CD14-positive monocyte (primary cell): Measurements from ENCODE around the gene PANK2. TPM values are rescaled to one million over a fixed set of nuclear protein-coding genes. Genes with fewer than 3 reads are reported as not detected.

ENCODE experiments used
- DNase-seq, 3 donors: peaks; one replicate each; pipeline ENCODE4 v3.0.0-alpha.2; 2011 to 2022
- H2AFZ ChIP-seq: 2 replicates; pipeline ENCODE4 v1.6.0; 2012; ENCODE audit warnings: mild to moderate bottlenecking, low read depth, low read length, inconsistent platforms; ENCODE audit not compliant: insufficient read depth, poor library complexity, severe bottlenecking
- H3K27ac ChIP-seq, 2 donors: 1 replicate in 1 of 2; 2 replicates in 1 of 2; pipeline ENCODE4 v1.5.1; 2012 to 2013; ENCODE audit warnings: low read length in 2 of 2, control low read depth in 1 of 2, inconsistent platforms in 1 of 2, low read depth in 1 of 2, mild to moderate bottlenecking in 1 of 2
- H3K27me3 ChIP-seq, 2 donors: one replicate each; pipeline versions ENCODE4 v1.6.0 to v1.6.1; 2011 to 2013; ENCODE audit warnings: low read length in 2 of 2; ENCODE audit not compliant: control insufficient read depth in 2 of 2, insufficient read depth in 2 of 2
- H3K36me3 ChIP-seq, 2 donors: replicated peaks in 1 of 2; 1 replicate in 1 of 2; 2 replicates in 1 of 2; pipeline versions ENCODE4 v1.5.1 to v1.6.1; 2012 to 2013; ENCODE audit warnings: low read length in 2 of 2, control low read depth in 1 of 2, inconsistent platforms in 1 of 2, mild to moderate bottlenecking in 1 of 2; ENCODE audit not compliant: insufficient read depth in 2 of 2, control insufficient read depth in 1 of 2
- H3K4me1 ChIP-seq, 2 donors: 1 replicate in 1 of 2; 2 replicates in 1 of 2; pipeline versions ENCODE4 v1.5.1 to v1.6.1; 2012 to 2013; ENCODE audit warnings: low read length in 2 of 2, control low read depth in 1 of 2, inconsistent platforms in 1 of 2, mild to moderate bottlenecking in 1 of 2, moderate library complexity in 1 of 2; ENCODE audit not compliant: insufficient read depth in 2 of 2, control insufficient read depth in 1 of 2
- H3K4me2 ChIP-seq: replicated peaks from 2 replicates; pipeline ENCODE3; 2012; ENCODE audit warnings: low read length, moderate library complexity, mild to moderate bottlenecking; ENCODE audit not compliant: poor library complexity, severe bottlenecking; ENCODE audit errors: extremely low read depth
- H3K4me3 ChIP-seq, 3 experiments: fragments of 200-600 bp in 1 of 3; sonication (generic) in 1 of 3; replicated peaks in 1 of 3; 1 replicate in 2 of 3; 2 replicates in 1 of 3; pipeline ENCODE4 v1.5.1; 2011 to 2013; ENCODE audit warnings: low read length in 3 of 3, mild to moderate bottlenecking in 3 of 3, control low read depth in 2 of 3, low read depth in 2 of 3, inconsistent platforms in 1 of 3, moderate library complexity in 1 of 3
- H3K79me2 ChIP-seq: 2 replicates; pipeline ENCODE4 v1.6.0; 2012; ENCODE audit warnings: mild to moderate bottlenecking, control low read depth, inconsistent platforms, low read length, moderate library complexity; ENCODE audit not compliant: insufficient read depth
- H3K9ac ChIP-seq: 2 replicates; pipeline ENCODE4 v1.6.0; 2017; ENCODE audit warnings: low read length, mild to moderate bottlenecking; ENCODE audit not compliant: insufficient read depth, poor library complexity, severe bottlenecking
- H3K9me3 ChIP-seq, 2 donors: replicated peaks in 1 of 2; 1 replicate in 1 of 2; 2 replicates in 1 of 2; pipeline versions ENCODE4 v1.5.1 to v1.6.1; 2012 to 2013; ENCODE audit warnings: low read length in 2 of 2, control low read depth in 1 of 2; ENCODE audit not compliant: control insufficient read depth in 1 of 2, insufficient read depth in 1 of 2
- H4K20me1 ChIP-seq: 2 replicates; pipeline ENCODE4 v1.6.0; 2012; ENCODE audit warnings: mild to moderate bottlenecking, low read length, control low read depth, moderate library complexity; ENCODE audit not compliant: insufficient read depth
- H3K27ac Mint-ChIP-seq, 7 donors: one replicate each; pipeline ENCODE4 v1.8.0; 2020; ENCODE audit warnings: mild to moderate bottlenecking in 7 of 7, mixed read lengths in 7 of 7, moderate library complexity in 6 of 7, inconsistent platforms in 2 of 7
- H3K27me3 Mint-ChIP-seq, 3 donors: one replicate each; pipeline ENCODE4 v1.8.0; 2021 to 2022; ENCODE audit warnings: low read depth in 3 of 3, mild to moderate bottlenecking in 3 of 3, mixed read lengths in 3 of 3, moderate library complexity in 3 of 3, inconsistent platforms in 1 of 3
- H3K36me3 Mint-ChIP-seq, 2 donors: one replicate each; pipeline ENCODE4 v1.8.0; 2020; ENCODE audit warnings: mixed read lengths in 2 of 2, inconsistent platforms in 1 of 2, mild to moderate bottlenecking in 1 of 2
- H3K4me1 Mint-ChIP-seq: one replicate; pipeline ENCODE4 v1.8.0; 2020; ENCODE audit warnings: mild to moderate bottlenecking, mixed read lengths
- H3K4me3 Mint-ChIP-seq, 2 donors: one replicate each; pipeline ENCODE4 v1.8.0; 2020; ENCODE audit warnings: mild to moderate bottlenecking in 2 of 2, mixed read lengths in 2 of 2, moderate library complexity in 1 of 2
- H3K9me3 Mint-ChIP-seq, 7 donors: one replicate each; pipeline ENCODE4 v1.8.0; 2020 to 2022; ENCODE audit warnings: mixed read lengths in 7 of 7, mild to moderate bottlenecking in 6 of 7, moderate library complexity in 6 of 7, inconsistent platforms in 2 of 7
- WGBS: methylation state at CpG from one replicate; pipeline ENCODE4 v1.1.5; 2013; ENCODE audit warnings: missing lambda C conversion rate; ENCODE audit not compliant: insufficient coverage; 5-methylcytosine and 5-hydroxymethylcytosine counted together
- intact Hi-C, 2 donors: fragments of 100-400 bp; cut with micrococcal nuclease; formaldehyde crosslinking; loops; one replicate each; pipeline versions ENCODE4 v1.15.0 to v1.15.1; 2023
- polyA plus RNA-seq, 3 donors: library from polyadenylated mRNA; depleted of rRNA in 1 of 3; unstranded in 2 of 3; stranded (reverse) in 1 of 3; fragments of 300-500 nt in 2 of 3; fragments of >200 nt in 1 of 3; fragmentation: Illumina TruSeq in 2 of 3; gene quantifications; 1 replicate in 2 of 3; 2 replicates in 1 of 3; pipeline ENCODE4 v1.2.3, GENCODE V29; 2012 to 2021
- TF ChIP-seq, protein P1 (sequence below): fragments of 200-600 bp; IDR thresholded peaks from one replicate; pipeline ENCODE4 v1.8.0; 2022; ENCODE audit warnings: antibody characterized with exemption, mild to moderate bottlenecking

Gene PANK2
- polyA plus RNA-seq, 3 donors: 36.8 to 65.7 (median 48.0) TPM

DNA sequence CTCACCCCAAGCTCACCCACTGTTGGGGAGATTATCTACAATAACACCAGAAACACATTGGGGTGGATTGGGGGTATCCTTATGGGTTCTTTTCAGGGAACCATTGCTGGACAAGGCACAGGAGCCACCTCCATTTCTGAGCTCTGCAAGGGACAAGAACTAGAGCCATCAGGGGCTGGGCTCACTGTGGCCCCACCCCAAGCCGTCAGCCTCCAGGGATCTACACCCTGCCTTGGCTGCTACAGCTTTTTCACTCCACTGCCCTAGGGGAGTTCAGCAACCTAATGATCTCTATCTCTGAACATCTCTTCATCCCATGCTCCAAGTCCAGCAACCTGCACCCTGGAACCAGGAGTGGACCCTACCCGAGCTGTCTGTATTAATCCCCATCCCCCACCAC, 21.4 kb upstream of the PANK2 start:
- H3K9me3 Mint-ChIP-seq: no peaks in the 10 kb centered on the region
- Histone ChIP-seq H3K4me2 (no peak overlapping the region), H3K4me3 (no peak overlapping the region), H2AFZ (no peak overlapping the region), H4K20me1 (peaks cover 78% of the 10 kb centered on the region), H3K27me3 (no peaks in the 10 kb centered on the region), H3K9ac (no peak overlapping the region), H3K79me2 (peaks cover 19% of the 10 kb centered on the region), H3K27ac (no peak overlapping the region), H3K9me3 (no peaks in the 10 kb centered on the region), H3K36me3 (peaks cover 74 to 97% of the 10 kb centered on the region in 2 donors), H3K4me1 (no peaks in the 10 kb centered on the region)
- DNase-seq: no peak
- no peak overlapping the region for H3K4me3 Mint-ChIP-seq
- peaks cover 0 to 3% (median 0%) of the 10 kb centered on the region in 3 donors for H3K27me3 Mint-ChIP-seq
- WGBS: 85% methylated on average over 2 of the region's 2 CpGs
- peak overlapping the region in 2 of 7 donors; percentile 43 to 73 for H3K27ac Mint-ChIP-seq
- TF ChIP-seq, protein P1, sequence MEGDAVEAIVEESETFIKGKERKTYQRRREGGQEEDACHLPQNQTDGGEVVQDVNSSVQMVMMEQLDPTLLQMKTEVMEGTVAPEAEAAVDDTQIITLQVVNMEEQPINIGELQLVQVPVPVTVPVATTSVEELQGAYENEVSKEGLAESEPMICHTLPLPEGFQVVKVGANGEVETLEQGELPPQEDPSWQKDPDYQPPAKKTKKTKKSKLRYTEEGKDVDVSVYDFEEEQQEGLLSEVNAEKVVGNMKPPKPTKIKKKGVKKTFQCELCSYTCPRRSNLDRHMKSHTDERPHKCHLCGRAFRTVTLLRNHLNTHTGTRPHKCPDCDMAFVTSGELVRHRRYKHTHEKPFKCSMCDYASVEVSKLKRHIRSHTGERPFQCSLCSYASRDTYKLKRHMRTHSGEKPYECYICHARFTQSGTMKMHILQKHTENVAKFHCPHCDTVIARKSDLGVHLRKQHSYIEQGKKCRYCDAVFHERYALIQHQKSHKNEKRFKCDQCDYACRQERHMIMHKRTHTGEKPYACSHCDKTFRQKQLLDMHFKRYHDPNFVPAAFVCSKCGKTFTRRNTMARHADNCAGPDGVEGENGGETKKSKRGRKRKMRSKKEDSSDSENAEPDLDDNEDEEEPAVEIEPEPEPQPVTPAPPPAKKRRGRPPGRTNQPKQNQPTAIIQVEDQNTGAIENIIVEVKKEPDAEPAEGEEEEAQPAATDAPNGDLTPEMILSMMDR: no peak
- peaks cover 64 to 98% of the 10 kb centered on the region in 2 donors for H3K36me3 Mint-ChIP-seq
- intact Hi-C loops: no loop called here
- peaks cover 4% of the 10 kb centered on the region for H3K4me1 Mint-ChIP-seq

DNA sequence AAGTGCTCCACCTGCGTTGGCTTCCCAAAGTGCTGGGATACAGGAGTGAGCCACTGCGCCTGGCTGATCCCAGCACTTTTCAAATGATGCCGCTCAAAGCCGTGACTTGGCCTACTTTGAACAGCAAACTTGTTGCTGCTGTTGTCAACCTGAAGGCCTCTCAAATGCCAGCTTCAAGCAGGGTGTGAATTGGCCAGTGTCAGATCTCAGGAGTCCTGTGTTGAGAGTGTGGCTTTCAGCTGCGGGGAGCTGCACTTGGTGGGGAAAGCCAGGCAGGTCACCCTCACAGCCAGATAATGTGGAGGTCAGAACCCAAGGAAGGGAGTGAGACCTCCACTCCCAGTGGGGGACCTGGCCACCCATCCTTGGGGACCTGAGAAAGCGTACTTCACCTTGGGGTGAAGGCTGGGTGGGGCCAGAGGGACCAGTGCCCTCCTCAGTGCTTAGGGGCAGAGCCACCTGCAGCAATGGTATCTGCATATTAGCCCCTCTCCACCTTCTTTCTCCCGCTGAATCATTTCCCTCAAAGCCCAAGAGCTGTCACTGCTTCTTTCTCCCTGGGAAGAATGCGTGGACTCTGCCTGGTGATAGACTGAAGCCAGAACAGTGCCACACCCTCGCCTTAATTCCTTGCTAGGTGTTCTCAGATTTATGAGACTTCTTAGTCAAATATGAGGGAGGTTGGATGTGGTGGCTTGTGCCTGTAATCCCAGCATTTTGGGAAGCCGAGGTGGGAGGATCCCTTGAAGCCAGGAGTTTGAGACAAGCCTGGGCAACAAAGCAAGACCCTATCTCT, 19.1 kb upstream of the PANK2 start:
- Histone ChIP-seq H3K9me3 (no peaks in the 10 kb centered on the region), H3K27ac (peak overlapping the region in 1 of 2 donors; percentile 45), H3K36me3 (peaks cover 65 to 97% of the 10 kb centered on the region in 2 donors), H3K4me2 (no peak overlapping the region), H3K4me1 (peaks cover under 1 to 2% of the 10 kb centered on the region in 2 donors), H2AFZ (no peak overlapping the region), H4K20me1 (peaks cover 74% of the 10 kb centered on the region), H3K27me3 (no peaks in the 10 kb centered on the region), H3K4me3 (no peak overlapping the region), H3K9ac (no peak overlapping the region), H3K79me2 (peaks cover 27% of the 10 kb centered on the region)
- 97% methylated on average over 7 of the region's 10 CpGs for WGBS
- no peaks in the 10 kb centered on the region for H3K9me3 Mint-ChIP-seq
- intact Hi-C loops: no loop called here
- H3K27me3 Mint-ChIP-seq: peaks cover 0 to 3% (median 0%) of the 10 kb centered on the region in 3 donors
- no peak overlapping the region for H3K4me3 Mint-ChIP-seq
- H3K27ac Mint-ChIP-seq: peak overlapping the region in 1 of 7 donors; percentile 56
- peaks cover 14% of the 10 kb centered on the region for H3K4me1 Mint-ChIP-seq
- TF ChIP-seq, protein P1: no peak
- peaks cover 58 to 97% of the 10 kb centered on the region in 2 donors for H3K36me3 Mint-ChIP-seq
- no peak for DNase-seq
